SK-N-SH (cell line): ENCODE measurements around the gene MBD6.

Source experiments
- CHD2 ChIP-seq: fragments of 150-350 bp; IDR thresholded peaks from 2 replicates; pipeline ENCODE4 v1.6.1; 2018; ENCODE audit warnings: low read length; ENCODE audit not compliant: partially characterized antibody
- EZH2phosphoT487 ChIP-seq: fragments of 200-600 bp; sonication (generic); IDR thresholded peaks from 2 replicates; pipeline ENCODE4 v1.6.1; 2017; ENCODE audit warnings: low read depth, mixed run types, mild to moderate bottlenecking, antibody characterized with exemption, moderate library complexity, borderline replicate concordance
- GABPA ChIP-seq: IDR thresholded peaks from 2 replicates; pipeline ENCODE4 v1.4.0; 2012; ENCODE audit warnings: low read depth, mild to moderate bottlenecking
- MEF2A ChIP-seq: IDR thresholded peaks from 2 replicates; pipeline ENCODE4 v1.4.0; 2012; ENCODE audit warnings: low read depth, borderline replicate concordance
- NFIC ChIP-seq: IDR thresholded peaks from 2 replicates; pipeline ENCODE4 v1.4.0; 2012; ENCODE audit warnings: borderline replicate concordance
- POLR2AphosphoS5 ChIP-seq: IDR thresholded peaks from 2 replicates; pipeline ENCODE4 v1.6.1; 2012; ENCODE audit warnings: low read depth, low read length
- RXRA ChIP-seq: IDR thresholded peaks from 2 replicates; pipeline ENCODE4 v1.4.0; 2012; ENCODE audit warnings: low read depth, mild to moderate bottlenecking, borderline replicate concordance
- SIN3A ChIP-seq: IDR thresholded peaks from 2 replicates; pipeline ENCODE4 v1.6.1; 2012; ENCODE audit warnings: low read depth, mild to moderate bottlenecking, low read length, moderate library complexity, borderline replicate concordance
- SMC3 ChIP-seq: IDR thresholded peaks from 2 replicates; pipeline ENCODE4 v1.6.1; 2012; ENCODE audit warnings: low read depth, low read length, improper control_type of control experiment
- YY1 ChIP-seq: IDR thresholded peaks from 2 replicates; pipeline ENCODE4 v1.4.0; 2012; ENCODE audit warnings: low read depth, mild to moderate bottlenecking
- TF ChIP-seq, protein P1 (sequence below): fragments of 200-600 bp; sonication (generic); IDR thresholded peaks from 2 replicates; pipeline ENCODE4 v1.6.1; 2017; ENCODE audit warnings: antibody characterized with exemption, mild to moderate bottlenecking, moderate library complexity
- TF ChIP-seq, protein P2 (sequence below): IDR thresholded peaks from 2 replicates; pipeline ENCODE4 v1.4.0; 2012; ENCODE audit warnings: low read depth
- TF ChIP-seq, protein P3 (sequence below): IDR thresholded peaks from 2 replicates; pipeline ENCODE4 v1.4.0; 2012; ENCODE audit warnings: low read depth, borderline replicate concordance

DNA sequence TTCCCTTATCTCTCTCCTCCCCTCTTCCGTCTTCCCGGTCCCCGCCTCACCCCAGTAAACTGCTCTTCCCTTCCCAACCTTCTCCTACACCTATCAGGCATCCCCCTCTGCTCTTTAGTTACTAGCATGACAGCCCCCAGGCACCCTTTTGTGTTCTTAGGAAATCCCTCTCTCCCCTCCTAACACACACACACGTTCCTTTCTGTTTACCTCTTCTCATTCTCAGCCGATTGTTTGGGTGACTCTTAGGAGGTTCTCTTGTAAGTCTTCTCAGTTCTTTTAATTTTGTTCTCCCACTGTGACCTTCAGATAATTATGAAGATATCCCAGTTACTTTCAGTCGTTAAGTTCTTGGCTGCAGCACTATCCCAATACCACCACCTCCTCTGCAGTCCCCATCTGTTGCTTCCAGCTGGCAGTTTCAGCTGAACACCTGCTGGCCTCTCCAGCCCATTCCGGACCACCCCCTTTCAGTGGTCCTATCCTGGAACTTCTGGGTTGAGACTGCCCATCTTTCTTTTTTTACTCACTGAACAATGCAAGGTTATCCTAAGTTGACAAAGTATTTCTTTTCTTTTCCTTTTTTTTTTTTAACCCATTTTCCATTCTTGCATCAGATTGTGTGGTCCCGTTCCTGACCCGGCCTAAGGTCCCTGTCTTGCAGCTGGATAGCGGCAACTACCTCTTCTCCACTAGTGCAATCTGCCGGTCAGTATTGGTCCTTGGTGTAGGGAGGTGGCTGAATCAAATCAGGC, 34.0 kb upstream of the MBD6 start:
- TF ChIP-seq POLR2AphosphoS5 (no peak), EZH2phosphoT487 (no peak), GABPA (no peak), SIN3A (no peak), SMC3 (no peak), RXRA (no peak), MEF2A (no peak), CHD2 (no peak), NFIC (no peak), YY1 (no peak)
- TF ChIP-seq, protein P1, sequence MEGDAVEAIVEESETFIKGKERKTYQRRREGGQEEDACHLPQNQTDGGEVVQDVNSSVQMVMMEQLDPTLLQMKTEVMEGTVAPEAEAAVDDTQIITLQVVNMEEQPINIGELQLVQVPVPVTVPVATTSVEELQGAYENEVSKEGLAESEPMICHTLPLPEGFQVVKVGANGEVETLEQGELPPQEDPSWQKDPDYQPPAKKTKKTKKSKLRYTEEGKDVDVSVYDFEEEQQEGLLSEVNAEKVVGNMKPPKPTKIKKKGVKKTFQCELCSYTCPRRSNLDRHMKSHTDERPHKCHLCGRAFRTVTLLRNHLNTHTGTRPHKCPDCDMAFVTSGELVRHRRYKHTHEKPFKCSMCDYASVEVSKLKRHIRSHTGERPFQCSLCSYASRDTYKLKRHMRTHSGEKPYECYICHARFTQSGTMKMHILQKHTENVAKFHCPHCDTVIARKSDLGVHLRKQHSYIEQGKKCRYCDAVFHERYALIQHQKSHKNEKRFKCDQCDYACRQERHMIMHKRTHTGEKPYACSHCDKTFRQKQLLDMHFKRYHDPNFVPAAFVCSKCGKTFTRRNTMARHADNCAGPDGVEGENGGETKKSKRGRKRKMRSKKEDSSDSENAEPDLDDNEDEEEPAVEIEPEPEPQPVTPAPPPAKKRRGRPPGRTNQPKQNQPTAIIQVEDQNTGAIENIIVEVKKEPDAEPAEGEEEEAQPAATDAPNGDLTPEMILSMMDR: no peak
- TF ChIP-seq, protein P2, sequence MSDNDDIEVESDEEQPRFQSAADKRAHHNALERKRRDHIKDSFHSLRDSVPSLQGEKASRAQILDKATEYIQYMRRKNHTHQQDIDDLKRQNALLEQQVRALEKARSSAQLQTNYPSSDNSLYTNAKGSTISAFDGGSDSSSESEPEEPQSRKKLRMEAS: no peak
- TF ChIP-seq, protein P3, sequence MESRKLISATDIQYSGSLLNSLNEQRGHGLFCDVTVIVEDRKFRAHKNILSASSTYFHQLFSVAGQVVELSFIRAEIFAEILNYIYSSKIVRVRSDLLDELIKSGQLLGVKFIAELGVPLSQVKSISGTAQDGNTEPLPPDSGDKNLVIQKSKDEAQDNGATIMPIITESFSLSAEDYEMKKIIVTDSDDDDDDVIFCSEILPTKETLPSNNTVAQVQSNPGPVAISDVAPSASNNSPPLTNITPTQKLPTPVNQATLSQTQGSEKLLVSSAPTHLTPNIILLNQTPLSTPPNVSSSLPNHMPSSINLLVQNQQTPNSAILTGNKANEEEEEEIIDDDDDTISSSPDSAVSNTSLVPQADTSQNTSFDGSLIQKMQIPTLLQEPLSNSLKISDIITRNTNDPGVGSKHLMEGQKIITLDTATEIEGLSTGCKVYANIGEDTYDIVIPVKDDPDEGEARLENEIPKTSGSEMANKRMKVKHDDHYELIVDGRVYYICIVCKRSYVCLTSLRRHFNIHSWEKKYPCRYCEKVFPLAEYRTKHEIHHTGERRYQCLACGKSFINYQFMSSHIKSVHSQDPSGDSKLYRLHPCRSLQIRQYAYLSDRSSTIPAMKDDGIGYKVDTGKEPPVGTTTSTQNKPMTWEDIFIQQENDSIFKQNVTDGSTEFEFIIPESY: no peak
